Left lung (tissue), 10 donors: ENCODE measurements around the gene SPINT1. TPM values are rescaled to one million over a fixed set of nuclear protein-coding genes. Genes with fewer than 3 reads are reported as not detected.

ENCODE experiments used
- ATAC-seq: fragments of 200-7000 bp; cut with Tn5 transposase; one replicate; pipeline ENCODE4 v1.9.1; 2020; ENCODE audit warnings: moderate library complexity
- DNase-seq, 4 donors: peaks; one replicate each; pipeline ENCODE4 v3.0.0-alpha.2; 2013 to 2020
- H3K27ac ChIP-seq, 2 donors: fragments of 200-600 bp; sonication (generic) in 1 of 2; one replicate each; pipeline versions ENCODE4 v1.5.0 to v1.8.0; 2020 to 2021
- H3K27me3 ChIP-seq, 2 donors: fragments of 200-600 bp; sonication (generic) in 1 of 2; one replicate each; pipeline versions ENCODE4 v1.5.0 to v1.8.0; 2020 to 2021
- H3K36me3 ChIP-seq, 2 donors: fragments of 200-600 bp; sonication (generic) in 1 of 2; one replicate each; pipeline versions ENCODE4 v1.5.0 to v1.8.0; 2020 to 2021
- H3K4me1 ChIP-seq, 2 donors: fragments of 200-600 bp; one replicate each; pipeline ENCODE4 v1.8.0; 2021
- H3K4me3 ChIP-seq, 2 donors: fragments of 200-600 bp; sonication (generic) in 1 of 2; one replicate each; pipeline versions ENCODE4 v1.5.0 to v1.8.0; 2020 to 2021; ENCODE audit warnings: mild to moderate bottlenecking in 1 of 2
- H3K9me3 ChIP-seq, 2 donors: fragments of 200-600 bp; sonication (generic) in 1 of 2; one replicate each; pipeline versions ENCODE4 v1.5.0 to v1.8.0; 2020 to 2021
- intact Hi-C, 2 donors: fragments of 100-400 bp; cut with DNase I; formaldehyde crosslinking; loops; one replicate each; pipeline versions ENCODE4 v1.11.2 to v1.14.2; 2022
- polyA plus RNA-seq, 6 donors: library from polyadenylated mRNA; unstranded; fragments of 120-200 nt; gene quantifications; one replicate each; pipeline ENCODE4 v1.2.1, GENCODE V29; 2013; ENCODE audit not compliant: insufficient read length in 6 of 6
- total RNA-seq, 2 donors: library from RNA; stranded (reverse); fragmentation: NEBNext Ultra II Directional; extraction: Animal tissue kit (Norgen Biotek cat#: 25700); gene quantifications; one replicate each; pipeline ENCODE4 v1.2.1, GENCODE V29; 2021
- TF ChIP-seq, protein P1 (sequence below), 2 donors: fragments of 200-600 bp; sonication (generic) in 1 of 2; IDR thresholded peaks; one replicate each; pipeline versions ENCODE4 v1.5.0 to v1.8.0; 2021; ENCODE audit warnings: antibody characterized with exemption in 2 of 2
- donor health status: DM: no; HTN: yes; CAD: no.
- donor health status: DM: no; HTN: no; CAD: no.

The SPINT1 gene
- total and polyA plus RNA-seq, 8 donors: 51.8 to 160 (median 67.5) TPM

- DNase-seq (peak in 3 of 4 donors; percentile 53 to 76 (median 76)), ATAC-seq (peak; percentile 77)
- TF ChIP-seq, protein P1, sequence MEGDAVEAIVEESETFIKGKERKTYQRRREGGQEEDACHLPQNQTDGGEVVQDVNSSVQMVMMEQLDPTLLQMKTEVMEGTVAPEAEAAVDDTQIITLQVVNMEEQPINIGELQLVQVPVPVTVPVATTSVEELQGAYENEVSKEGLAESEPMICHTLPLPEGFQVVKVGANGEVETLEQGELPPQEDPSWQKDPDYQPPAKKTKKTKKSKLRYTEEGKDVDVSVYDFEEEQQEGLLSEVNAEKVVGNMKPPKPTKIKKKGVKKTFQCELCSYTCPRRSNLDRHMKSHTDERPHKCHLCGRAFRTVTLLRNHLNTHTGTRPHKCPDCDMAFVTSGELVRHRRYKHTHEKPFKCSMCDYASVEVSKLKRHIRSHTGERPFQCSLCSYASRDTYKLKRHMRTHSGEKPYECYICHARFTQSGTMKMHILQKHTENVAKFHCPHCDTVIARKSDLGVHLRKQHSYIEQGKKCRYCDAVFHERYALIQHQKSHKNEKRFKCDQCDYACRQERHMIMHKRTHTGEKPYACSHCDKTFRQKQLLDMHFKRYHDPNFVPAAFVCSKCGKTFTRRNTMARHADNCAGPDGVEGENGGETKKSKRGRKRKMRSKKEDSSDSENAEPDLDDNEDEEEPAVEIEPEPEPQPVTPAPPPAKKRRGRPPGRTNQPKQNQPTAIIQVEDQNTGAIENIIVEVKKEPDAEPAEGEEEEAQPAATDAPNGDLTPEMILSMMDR (IDR thresholded peaks at IDR 0.05): no peak
- H3K9me3 ChIP-seq: no peaks in the 10 kb centered on the region
- peaks cover 0 to 6% of the 10 kb centered on the region in 2 donors for H3K36me3 ChIP-seq
- intact Hi-C loops: no loop called here
- peaks cover 12 to 51% of the 10 kb centered on the region in 2 donors for H3K4me1 ChIP-seq
- H3K27ac ChIP-seq: peak overlapping the region; percentile 76 to 81
- peak overlapping the region; percentile 8 to 65 for H3K4me3 ChIP-seq
- H3K27me3 ChIP-seq: peaks cover 0 to 33% of the 10 kb centered on the region in 2 donors
These were observed 1.9 kb downstream of the SPINT1 start for GRCh38 chr15:40845511-40846284.

- DNase-seq: no peak
- Histone ChIP-seq H3K36me3 (peaks cover 0 to 8% of the 10 kb centered on the region in 2 donors), H3K4me1 (peaks cover 12 to 51% of the 10 kb centered on the region in 2 donors), H3K9me3 (no peaks in the 10 kb centered on the region), H3K4me3 (peak overlapping the region; percentile 8 to 65), H3K27me3 (peaks cover 0 to 33% of the 10 kb centered on the region in 2 donors), H3K27ac (peak overlapping the region; percentile 76)
- peak; percentile 5 for ATAC-seq
- TF ChIP-seq, protein P1 (IDR thresholded peaks at IDR 0.05): no peak
- intact Hi-C loops: no loop called here
These were observed 3.0 kb downstream of the SPINT1 start for GRCh38 chr15:40846841-40847222.

DNA sequence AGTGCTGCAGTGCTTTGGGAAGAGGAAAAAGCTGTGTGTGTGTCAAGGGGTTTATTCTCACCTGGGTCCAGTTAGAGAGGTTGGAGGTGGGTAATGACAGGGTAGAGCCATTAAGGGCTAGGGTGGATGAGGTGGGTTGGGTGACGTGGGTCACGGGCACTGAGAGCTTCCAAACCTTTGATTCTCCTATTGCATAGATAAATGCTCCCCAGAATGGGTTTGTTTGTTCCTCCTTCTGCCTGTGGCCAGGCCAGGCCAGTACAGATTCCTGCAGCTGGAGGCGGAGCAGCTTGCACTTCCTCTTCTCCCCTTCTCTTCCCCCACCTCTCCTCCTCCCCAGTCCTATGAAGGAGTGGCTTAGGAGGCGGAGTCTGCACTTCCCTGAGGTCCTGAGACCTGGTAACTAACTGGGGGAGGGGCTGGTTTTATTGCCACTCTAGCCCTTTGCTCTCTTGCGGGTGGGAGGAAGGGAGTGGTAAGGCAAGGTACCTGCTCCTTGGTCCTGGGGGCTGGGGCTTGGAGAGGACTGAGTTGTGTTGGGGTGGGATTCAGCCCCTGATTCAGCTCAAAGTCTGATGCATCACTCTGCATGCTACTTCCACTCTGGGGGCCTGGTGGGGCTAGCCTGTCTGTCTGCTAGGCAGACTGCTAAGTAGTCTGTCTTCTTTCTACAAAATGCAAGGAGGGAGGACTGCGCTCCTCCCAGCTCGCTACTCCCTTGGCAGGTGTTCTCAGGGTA is 3.5 kb downstream of the SPINT1 start:
- ATAC-seq (peak; percentile 74), DNase-seq (peak; percentile 22 to 88 (median 83))
- Histone ChIP-seq H3K36me3 (peaks cover 0 to 8% of the 10 kb centered on the region in 2 donors), H3K9me3 (no peaks in the 10 kb centered on the region), H3K27ac (peak overlapping the region; percentile 76), H3K27me3 (peaks cover 0 to 33% of the 10 kb centered on the region in 2 donors), H3K4me1 (peaks cover 12 to 51% of the 10 kb centered on the region in 2 donors), H3K4me3 (peak overlapping the region; percentile 8 to 65)
- TF ChIP-seq, protein P1 (IDR thresholded peaks at IDR 0.05): no peak
- intact Hi-C loops: no loop called here

GRCh38 chr15:40850576-40851112 is 6.8 kb downstream of the SPINT1 start:
- no peak overlapping the region for H3K27ac ChIP-seq
- no peak for ATAC-seq
- intact Hi-C loops: no loop called here

More at GRCh38 chr15:40850576-40851112, 6.8 kb downstream of the SPINT1 start:
- no peaks in the 10 kb centered on the region for H3K9me3 ChIP-seq
- H3K4me1 ChIP-seq: peaks cover 10 to 24% of the 10 kb centered on the region in 2 donors
- H3K36me3 ChIP-seq: peaks cover 0 to 36% of the 10 kb centered on the region in 2 donors
- TF ChIP-seq, protein P1 (IDR thresholded peaks at IDR 0.05): no peak
- H3K4me3 ChIP-seq: no peak overlapping the region
- no peak for DNase-seq
- peaks cover 0 to under 1% of the 10 kb centered on the region in 2 donors for H3K27me3 ChIP-seq
